Measurements from ENCODE around the gene VCAN.

VCAN gene

GRCh38 chr5:83570916-83571315 lies 99.4 kb downstream of the VCAN start:
- DNase-seq: no peak

- DNase-seq: no peak
Measured at GRCh38 chr5:83572271-83572670, 100.7 kb downstream of the VCAN start.

GRCh38 chr5:83576341-83576740 lies 104.8 kb downstream of the VCAN start:
- DNase-seq: no peak

- no peak for DNase-seq
Measured at GRCh38 chr5:83577036-83577636, 105.6 kb downstream of the VCAN start.

- DNase-seq: no peak
Measured at GRCh38 chr5:83583859-83584258, 112.3 kb downstream of the VCAN start.

- DNase-seq: no peak
Measured at GRCh38 chr5:83586874-83587776, 115.6 kb downstream of the VCAN start.

GRCh38 chr5:83589786-83590185 lies 118.2 kb downstream of the VCAN start:
- DNase-seq: no peak

- DNase-seq: no peak
Measured at GRCh38 chr5:83590966-83591365, 119.4 kb downstream of the VCAN start.

GRCh38 chr5:83595217-83595616 lies 123.7 kb downstream of the VCAN start:
- no peak for DNase-seq

- DNase-seq: no peak
Measured at GRCh38 chr5:83608122-83608521, 136.6 kb downstream of the VCAN start.

- no peak for DNase-seq
Measured at GRCh38 chr5:83614841-83615240, 143.3 kb downstream of the VCAN start.

GRCh38 chr5:83628360-83628759 lies 156.8 kb downstream of the VCAN start:
- no peak for DNase-seq

Data from NCI-H2171 (cell line).